GM23338 (cell line): ENCODE measurements around the gene RAB3A.

Experiments used
- CREB1 ChIP-seq: fragments of 250-450 bp; sonication (Bioruptor Pico); IDR thresholded peaks from 2 replicates; pipeline ENCODE4 v1.5.0; 2020; ENCODE audit warnings: low read depth, mild to moderate bottlenecking, moderate library complexity
- CTCF ChIP-seq, 2 experiments: fragments of 200-600 bp in 1 of 2; sonication (generic) in 1 of 2; conservative IDR thresholded peaks; 2 replicates each; pipeline versions ENCODE4 v1.5.1 to v1.6.1; 2016 to 2017; ENCODE audit warnings: antibody characterized with exemption in 2 of 2, low read depth in 2 of 2, mild to moderate bottlenecking in 2 of 2, moderate library complexity in 1 of 2
- ETS1 ChIP-seq: IDR thresholded peaks from 2 replicates; pipeline ENCODE4 v1.6.1; 2016; ENCODE audit warnings: antibody characterized with exemption
- EZH2 ChIP-seq: fragments of 200-600 bp; sonication (generic); IDR thresholded peaks from one replicate; pipeline ENCODE4 v1.8.0; 2017; ENCODE audit warnings: antibody characterized with exemption, mild to moderate bottlenecking, low read depth; ENCODE audit not compliant: unreplicated experiment
- EZH2phosphoT487 ChIP-seq: fragments of 200-600 bp; sonication (generic); IDR thresholded peaks from one replicate; pipeline ENCODE4 v1.8.1; 2018; ENCODE audit warnings: antibody characterized with exemption; ENCODE audit not compliant: unreplicated experiment
- POLR2AphosphoS5 ChIP-seq: IDR thresholded peaks from 2 replicates; pipeline ENCODE4 v1.6.1; 2016; ENCODE audit warnings: antibody characterized with exemption, low read depth
- STAT1 ChIP-seq: IDR thresholded peaks from one replicate; pipeline ENCODE4 v1.6.1; 2016; ENCODE audit warnings: antibody characterized with exemption; ENCODE audit not compliant: unreplicated experiment
- ZNF114 ChIP-seq: fragments of 250-450 bp; sonication (Bioruptor Pico); IDR thresholded peaks from 2 replicates; pipeline ENCODE4 v1.5.0; 2020; ENCODE audit warnings: mild to moderate bottlenecking, moderate library complexity

- no peak for TF ChIP-seq CTCF (conservative IDR thresholded peaks at IDR 0.05; ENCODE audit: low read depth in 2 of 2)
- no peak for TF ChIP-seq POLR2AphosphoS5
- no peak for TF ChIP-seq EZH2
- TF ChIP-seq CREB1 (CRISPR knock-in tag): no peak
- TF ChIP-seq ETS1: no peak
- no peak for TF ChIP-seq EZH2phosphoT487
- no peak for TF ChIP-seq ZNF114 (CRISPR knock-in tag)
- no peak for TF ChIP-seq STAT1
Observed at GRCh38 chr19:18234194-18234593, 30.4 kb upstream of the RAB3A start.
